Stimulated activated CD4-positive, alpha-beta T cell treated with anti-CD3 and anti-CD28 coated beads, Interleukin-2, amount 100 ng/mL, for 48 hours (primary cell): Measurements from ENCODE around the gene MED15.
"Not testable (repeated sequence)": the region's sequence is repeated elsewhere in the genome, so short reads cannot be mapped to it uniquely, and the experiment has no call there.

ENCODE experiments used
- DNase-seq, 2 donors: peaks; one replicate each; pipeline ENCODE4 v3.0.0-alpha.2; 2020

Gene MED15

DNA sequence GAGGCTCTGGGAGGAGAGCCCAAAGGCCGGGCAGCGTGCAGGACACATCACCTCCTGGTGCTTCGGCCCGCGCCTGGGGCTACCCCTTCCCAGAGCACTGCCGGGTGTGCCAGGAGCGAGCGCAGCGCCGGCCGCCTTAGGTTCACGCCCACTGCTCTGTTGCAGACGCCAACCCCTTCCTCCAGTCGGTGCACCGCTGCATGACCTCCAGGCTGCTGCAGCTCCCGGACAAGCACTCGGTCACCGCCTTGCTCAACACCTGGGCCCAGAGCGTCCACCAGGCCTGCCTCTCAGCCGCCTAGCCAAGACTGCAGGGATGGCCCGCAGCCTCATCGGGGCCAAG, 79.0 kb downstream of the MED15 start:
- no peak for DNase-seq

GRCh38 chr22:20587206-20587958, 80.0 kb downstream of the MED15 start:
- DNase-seq = no peak

GRCh38 chr22:20588092-20588842, 80.9 kb downstream of the MED15 start:
- DNase-seq = no peak

DNA sequence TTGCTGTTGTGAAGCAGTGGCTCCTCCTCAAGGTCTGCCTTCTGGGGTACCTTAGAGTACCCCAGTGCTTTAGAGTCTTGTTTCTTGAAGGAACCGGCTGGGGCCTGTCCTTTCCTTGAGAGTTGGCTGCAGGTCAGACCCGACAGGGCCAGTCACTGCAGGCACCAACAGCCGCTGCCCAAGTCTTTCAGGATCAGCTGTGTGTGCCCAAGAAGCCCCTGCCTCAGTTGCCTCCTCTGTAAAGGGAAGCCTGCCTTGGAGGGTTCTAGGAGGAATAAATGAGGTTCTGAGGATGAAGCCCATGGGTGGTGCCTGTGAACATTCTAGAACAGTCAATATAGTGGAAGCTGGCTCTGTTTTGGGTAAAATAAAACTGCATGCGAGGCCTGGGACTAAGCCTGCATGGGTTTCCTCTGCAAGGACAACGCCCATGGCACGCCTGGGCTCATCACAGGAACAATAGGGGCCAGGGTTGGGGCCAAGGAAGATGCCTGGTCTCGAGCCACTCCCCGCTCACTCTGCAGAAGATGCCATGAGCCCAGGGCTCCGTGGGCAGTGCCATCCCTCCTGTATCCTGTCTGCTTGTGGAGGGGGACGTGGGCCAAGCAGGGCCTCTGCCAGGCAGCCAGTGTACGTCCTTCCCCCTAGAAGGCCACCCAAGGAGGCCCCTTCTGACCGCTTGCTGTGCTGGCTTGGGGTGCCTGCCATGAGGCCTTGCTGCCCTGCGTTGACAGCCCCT, 81.6 kb downstream of the MED15 start:
- DNase-seq = no peak

- DNase-seq = no peak
These were observed 82.4 kb downstream of the MED15 start for GRCh38 chr22:20589614-20590476.

GRCh38 chr22:20590477-20591294, 83.3 kb downstream of the MED15 start:
- DNase-seq = no peak

- no peak for DNase-seq
These were observed 83.9 kb downstream of the MED15 start for GRCh38 chr22:20591295-20591645.

DNA sequence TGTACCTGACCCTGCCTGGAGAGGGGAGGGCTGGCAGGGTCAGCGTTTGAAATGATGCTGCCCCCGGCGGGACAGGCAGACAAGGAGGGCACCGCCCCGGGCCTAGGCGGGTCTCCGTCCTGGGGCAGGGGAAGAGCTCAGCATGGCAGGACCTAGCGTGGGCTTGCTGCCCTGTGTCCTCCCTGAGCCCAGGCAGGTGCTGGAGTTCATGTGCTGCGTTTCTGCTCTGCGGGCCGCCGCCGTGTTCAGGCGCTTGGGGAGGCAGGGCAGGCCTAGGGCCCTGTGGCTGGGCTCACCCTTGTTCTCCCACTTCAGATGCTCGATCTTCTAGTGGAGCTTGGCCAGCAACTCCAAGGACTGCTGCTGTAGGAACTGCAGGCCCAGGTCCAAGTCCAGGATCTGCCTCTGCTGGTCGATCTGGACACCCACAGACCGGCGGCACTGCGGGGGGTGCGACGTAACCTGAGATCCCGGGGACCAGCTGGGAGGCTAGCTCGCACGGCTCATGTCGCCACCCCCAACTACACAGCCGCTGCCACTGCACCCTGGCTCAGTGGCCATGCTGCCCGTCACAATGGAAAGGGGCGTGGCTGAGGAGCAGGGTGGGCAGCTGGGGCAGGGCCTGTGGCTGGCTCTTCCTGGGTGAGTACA, 84.4 kb downstream of the MED15 start:
- DNase-seq = no peak

DNA sequence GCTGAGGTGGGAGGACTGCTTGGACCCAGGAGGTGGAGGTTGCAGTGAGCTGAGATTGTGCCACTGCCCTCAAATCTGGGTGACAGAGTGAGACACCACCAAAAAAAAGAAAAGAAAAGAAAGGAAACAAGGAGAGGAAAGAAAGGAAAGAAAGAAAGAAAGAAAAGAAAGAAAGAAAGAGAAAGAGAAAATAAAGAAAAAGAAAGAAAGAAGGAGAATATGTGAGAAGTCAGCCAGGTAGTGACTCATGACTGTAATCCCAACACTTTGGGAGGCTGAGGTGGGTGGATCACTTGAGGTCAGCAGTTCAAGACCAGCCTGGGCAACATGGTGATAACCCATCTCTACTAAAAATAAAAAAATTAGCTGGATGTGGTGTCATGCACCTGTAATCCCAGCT, 86.6 kb downstream of the MED15 start:
- not testable (repeated sequence) for DNase-seq

DNA sequence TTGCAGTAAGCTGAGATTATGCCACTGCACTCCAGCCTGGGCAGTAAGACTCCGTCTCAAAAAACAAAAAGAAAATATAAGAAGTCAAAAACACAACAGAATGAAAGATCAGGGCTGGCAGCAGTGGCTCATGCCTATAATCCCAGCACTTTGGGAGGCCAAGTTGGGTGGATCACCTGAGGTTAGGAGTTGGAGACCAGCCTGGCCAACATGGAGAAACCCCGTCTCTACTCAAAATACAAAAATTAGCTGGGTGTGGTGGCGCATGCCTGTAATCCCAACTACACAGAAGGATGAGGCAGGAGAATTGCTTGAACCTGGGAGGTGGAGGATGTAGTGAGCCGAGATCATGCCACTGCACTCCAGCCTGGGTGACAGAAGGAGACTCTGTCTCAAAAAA, 87.1 kb downstream of the MED15 start:
- not testable (repeated sequence) for DNase-seq

- DNase-seq = no peak
These were observed 88.1 kb downstream of the MED15 start for GRCh38 chr22:20595461-20595860.

DNA sequence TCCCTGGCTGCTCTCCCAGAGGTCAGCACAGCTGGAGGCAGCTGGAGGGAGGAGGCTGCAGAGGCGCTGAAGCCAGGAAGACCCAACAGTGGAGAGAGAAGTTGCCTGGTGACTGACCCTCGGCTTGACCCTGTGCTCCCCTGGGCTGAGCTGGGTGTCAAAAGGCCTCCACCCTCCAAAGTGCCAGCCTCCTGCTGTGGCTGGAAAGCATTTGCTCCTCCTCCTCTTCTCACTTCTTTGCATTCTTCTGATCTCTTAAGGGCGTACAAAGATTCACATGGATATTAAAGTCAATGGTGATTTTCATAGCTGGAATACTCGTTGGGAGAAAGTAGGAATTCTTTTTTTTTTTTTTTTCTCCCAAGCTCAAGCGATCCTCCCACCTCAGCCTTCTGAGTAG, 91.7 kb downstream of the MED15 start:
- no peak for DNase-seq

DNA sequence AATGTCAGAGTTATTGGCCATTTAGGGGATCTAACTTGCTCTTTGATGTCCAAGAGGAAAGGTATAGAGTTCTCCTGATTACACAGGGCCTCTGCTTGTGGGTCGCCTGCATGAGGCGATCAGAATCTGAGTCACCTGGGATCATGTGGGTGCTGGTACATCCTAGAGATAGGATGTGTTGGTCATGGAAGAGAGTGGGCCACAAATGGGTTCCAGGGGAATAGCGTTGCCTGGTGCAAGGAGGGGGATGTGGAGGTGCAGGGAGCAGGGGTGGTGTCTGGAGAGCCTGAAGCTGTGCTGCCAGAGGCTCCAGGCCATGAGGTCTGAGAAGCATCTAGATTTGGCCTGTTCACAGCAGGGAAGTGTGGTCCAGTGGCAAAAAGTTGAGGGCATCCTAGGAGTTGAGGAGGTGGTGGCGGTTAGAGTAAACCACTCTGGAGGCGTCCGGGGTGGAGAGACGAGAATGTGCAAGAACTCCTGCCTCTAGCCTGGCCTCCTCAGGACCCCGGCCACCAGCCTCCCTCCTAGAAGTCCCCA, 92.8 kb downstream of the MED15 start:
- no peak for DNase-seq

- DNase-seq = no peak
These were observed 93.9 kb downstream of the MED15 start for GRCh38 chr22:20601308-20601707.

- DNase-seq = no peak
These were observed 95.3 kb downstream of the MED15 start for GRCh38 chr22:20602609-20603164.

DNA sequence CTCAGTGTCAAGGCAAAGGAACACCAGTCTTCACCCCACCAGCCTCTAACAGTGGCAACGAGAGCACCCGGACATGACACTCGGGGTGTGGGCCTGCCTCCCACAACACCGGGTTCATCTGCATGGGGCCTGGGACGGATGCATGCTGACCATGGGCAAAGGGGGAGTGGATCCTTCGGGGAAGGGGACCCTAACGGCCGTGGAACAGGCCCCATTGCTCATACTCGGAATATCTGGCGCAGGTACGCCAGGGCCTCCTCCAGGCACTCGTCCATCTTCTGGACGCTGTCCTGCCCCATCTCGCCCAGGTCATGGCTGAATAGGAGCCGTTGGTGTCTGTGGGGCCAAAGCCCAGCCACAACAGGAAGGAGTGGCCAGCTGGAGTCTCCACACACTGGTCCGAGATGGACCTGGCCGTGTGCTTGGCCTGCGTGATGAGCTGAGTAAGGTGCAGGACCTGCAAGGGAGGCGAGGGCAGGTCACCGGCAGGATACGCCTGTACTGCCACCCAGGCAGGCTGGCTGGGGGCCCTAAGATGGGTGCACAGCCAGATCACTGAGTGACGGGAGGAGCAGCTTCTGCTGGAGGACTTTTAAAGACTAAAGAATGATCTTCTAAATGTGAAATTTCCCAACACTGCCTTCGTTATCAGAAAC, 96.8 kb downstream of the MED15 start:
- no peak for DNase-seq

DNA sequence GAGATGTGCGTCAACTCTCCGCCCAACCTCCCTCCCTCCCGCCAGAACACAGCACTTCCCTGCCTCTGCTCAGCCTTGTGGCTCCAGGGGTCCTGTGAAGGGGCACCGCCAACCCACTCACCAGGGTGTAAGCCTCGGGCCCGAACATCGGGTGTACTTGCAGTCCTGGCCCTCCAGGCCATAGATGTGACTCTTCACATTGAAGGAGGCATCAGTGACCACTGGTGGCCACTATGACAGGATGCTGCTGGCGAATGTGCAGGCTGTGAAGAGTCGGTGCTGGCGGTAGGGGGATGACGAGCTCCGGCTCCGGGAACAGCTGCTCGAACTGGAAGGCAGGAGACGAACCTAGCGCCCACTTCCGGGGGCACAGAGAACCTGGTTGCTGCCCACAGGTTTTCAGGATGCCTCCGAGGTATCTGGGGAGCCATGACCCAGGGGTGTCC, 97.4 kb downstream of the MED15 start:
- no peak for DNase-seq

DNA sequence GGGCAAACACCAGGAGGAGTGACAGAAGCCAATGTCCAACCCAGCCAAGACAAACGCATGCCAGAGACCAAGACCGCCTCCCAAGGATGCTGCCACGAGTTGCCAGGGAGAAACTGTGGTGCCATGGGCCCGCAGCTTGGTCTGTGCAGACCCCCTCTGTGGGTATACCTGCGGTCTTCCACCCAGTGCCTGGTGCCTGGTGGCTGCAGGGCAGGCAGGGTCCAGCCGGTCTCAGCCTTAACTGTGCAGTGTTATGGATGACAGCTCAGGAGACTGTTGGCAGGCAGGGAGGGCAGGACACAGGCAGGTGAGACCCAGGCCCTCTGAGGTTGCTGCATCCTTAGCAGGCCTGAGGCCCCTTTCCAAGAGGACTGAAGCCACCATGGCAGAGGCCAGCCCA, 97.9 kb downstream of the MED15 start:
- DNase-seq = no peak

- DNase-seq = peak; percentile 52 to 58
These were observed 98.8 kb downstream of the MED15 start for GRCh38 chr22:20606041-20606783.

DNA sequence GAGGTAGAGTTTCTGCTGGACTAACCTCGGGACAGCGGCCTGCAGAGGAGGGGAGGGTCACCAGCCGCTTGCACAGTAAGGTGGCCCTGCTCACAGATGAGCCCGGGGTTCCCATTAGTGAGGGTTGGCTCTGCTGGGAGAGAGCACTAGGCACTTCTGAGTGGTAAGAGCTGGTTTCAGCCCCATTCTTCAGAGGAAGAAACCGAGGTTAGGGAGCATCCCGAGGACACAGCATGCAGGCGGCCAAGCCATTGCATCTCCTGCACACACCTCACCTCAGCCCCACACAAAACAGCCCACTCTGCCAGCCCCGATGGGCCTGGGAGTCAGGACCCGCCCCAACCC, 99.3 kb downstream of the MED15 start:
- DNase-seq = no peak
